ENCODE results near the gene STX7.

STX7 gene

GRCh38 chr6:132512342-132512637, 626 bp downstream of the STX7 start:
- peak overlapping the region; percentile 81 for H3K4me3 ChIP-seq (ENCODE audit: low read depth, low read length)
- no peak for DNase-seq (ENCODE audit: low read depth)
- TF ChIP-seq MYC (IDR thresholded peaks at IDR 0.05; ENCODE audit: low read depth, low read length): no peak; the same call in 1 of the 2 replicates
- TF ChIP-seq CTCF (IDR thresholded peaks at IDR 0.05; ENCODE audit: low read depth, low read length): no peak
- TF ChIP-seq, protein P1, sequence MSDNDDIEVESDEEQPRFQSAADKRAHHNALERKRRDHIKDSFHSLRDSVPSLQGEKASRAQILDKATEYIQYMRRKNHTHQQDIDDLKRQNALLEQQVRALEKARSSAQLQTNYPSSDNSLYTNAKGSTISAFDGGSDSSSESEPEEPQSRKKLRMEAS (IDR thresholded peaks at IDR 0.05; ENCODE audit: low read depth, low read length): no peak; the same call in 1 of the 2 replicates

DNA sequence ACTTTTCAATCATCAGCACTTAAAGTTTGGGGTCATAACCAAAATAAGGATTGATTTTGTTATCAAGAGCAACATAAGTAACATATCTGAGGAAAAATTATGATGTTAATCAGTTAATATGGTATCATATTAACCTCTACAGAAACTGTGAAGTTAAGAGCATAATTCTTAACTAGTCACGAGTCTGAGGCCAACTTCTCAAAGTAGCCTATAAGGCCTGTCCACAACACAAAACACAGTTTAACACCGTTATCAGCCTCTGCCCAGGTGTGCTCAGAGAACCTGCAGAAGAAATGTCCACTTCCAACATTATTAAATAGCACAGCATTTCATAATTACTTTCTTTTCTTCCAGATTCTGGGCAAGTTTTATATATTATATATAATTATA, 1.1 kb downstream of the STX7 start:
- peak overlapping the region; percentile 81 for H3K4me3 ChIP-seq (ENCODE audit: low read depth, low read length)
- TF ChIP-seq POLR2A (IDR thresholded peaks at IDR 0.05; ENCODE audit: extremely low read depth, insufficient read length) (no peak), MYC (IDR thresholded peaks at IDR 0.05; ENCODE audit: low read depth, low read length) (no peak), CTCF (IDR thresholded peaks at IDR 0.05; ENCODE audit: low read depth, low read length) (no peak)
- TF ChIP-seq, protein P1 (IDR thresholded peaks at IDR 0.05; ENCODE audit: low read depth, low read length): no peak
- DNase-seq (ENCODE audit: low read depth): peak; percentile 9

GRCh38 chr6:132511210-132511830, 1.6 kb downstream of the STX7 start:
- TF ChIP-seq MYC (IDR thresholded peaks at IDR 0.05; ENCODE audit: low read depth, low read length) (no peak), CTCF (IDR thresholded peaks at IDR 0.05; ENCODE audit: low read depth, low read length) (no peak), POLR2A (IDR thresholded peaks at IDR 0.05; ENCODE audit: extremely low read depth, insufficient read length) (no peak)
- TF ChIP-seq, protein P1 (IDR thresholded peaks at IDR 0.05; ENCODE audit: low read depth, low read length): no peak
- peak overlapping the region; percentile 81 for H3K4me3 ChIP-seq (ENCODE audit: low read depth, low read length)
- DNase-seq (ENCODE audit: low read depth): peak; percentile 3

GRCh38 chr6:132506869-132507808, 5.8 kb downstream of the STX7 start:
- TF ChIP-seq MYC (IDR thresholded peaks at IDR 0.05; ENCODE audit: low read depth, low read length) (no peak), POLR2A (IDR thresholded peaks at IDR 0.05; ENCODE audit: extremely low read depth, insufficient read length) (no peak), CTCF (IDR thresholded peaks at IDR 0.05; ENCODE audit: low read depth, low read length) (no peak)
- TF ChIP-seq, protein P1 (IDR thresholded peaks at IDR 0.05; ENCODE audit: low read depth, low read length): no peak
- DNase-seq (ENCODE audit: low read depth): no peak
- H3K4me3 ChIP-seq (ENCODE audit: low read depth, low read length): no peak overlapping the region

- no peak for DNase-seq (ENCODE audit: low read depth)
- TF ChIP-seq, protein P1 (IDR thresholded peaks at IDR 0.05; ENCODE audit: low read depth, low read length): no peak
- TF ChIP-seq POLR2A (IDR thresholded peaks at IDR 0.05; ENCODE audit: extremely low read depth, insufficient read length) (no peak), CTCF (IDR thresholded peaks at IDR 0.05; ENCODE audit: low read depth, low read length) (no peak)
- H3K4me3 ChIP-seq (ENCODE audit: low read depth, low read length): no peak overlapping the region
Measured at GRCh38 chr6:132506461-132506860, 6.5 kb downstream of the STX7 start.
